SK-N-SH treated with all-trans-retinoic acid at 6 μM for 48 hours (cell line): ENCODE data around the gene HOPX.

ENCODE experiments used
- ATAC-seq: fragments of 200-7000 bp; cut with Tn5 transposase; 3 replicates; pipeline ENCODE4 v1.9.1; 2020; ENCODE audit warnings: mild to moderate bottlenecking, moderate library complexity
- ARNTL ChIP-seq: fragments of 450-650 bp; formaldehyde crosslinking; IDR thresholded peaks from 2 replicates; pipeline ENCODE4 v1.5.0; 2020; ENCODE audit warnings: low read depth, mild to moderate bottlenecking, moderate library complexity, borderline replicate concordance
- BACH2 ChIP-seq: fragments of 250-450 bp; sonication (Bioruptor Pico); IDR thresholded peaks from 2 replicates; pipeline ENCODE4 v1.9.0; 2021; ENCODE audit warnings: mild to moderate bottlenecking, borderline replicate concordance
- CSDC2 ChIP-seq: fragments of 250-450 bp; sonication (Bioruptor Pico); IDR thresholded peaks from 2 replicates; pipeline ENCODE4 v1.5.0; 2020; ENCODE audit warnings: mild to moderate bottlenecking, moderate library complexity
- ESRRG ChIP-seq: fragments of 250-450 bp; sonication (Bioruptor Pico); IDR thresholded peaks from 2 replicates; pipeline ENCODE4 v1.6.1; 2021; ENCODE audit warnings: mild to moderate bottlenecking
- GLIS3 ChIP-seq: fragments of 250-450 bp; sonication (Bioruptor Pico); IDR thresholded peaks from 2 replicates; pipeline ENCODE4 v1.5.0; 2020; ENCODE audit warnings: mild to moderate bottlenecking, moderate library complexity
- ISL1 ChIP-seq: fragments of 250-450 bp; sonication (Bioruptor Pico); IDR thresholded peaks from 2 replicates; pipeline ENCODE4 v2.1.2; 2022; ENCODE audit warnings: mild to moderate bottlenecking, moderate library complexity
- OSR1 ChIP-seq: fragments of 250-450 bp; sonication (Bioruptor Pico); IDR thresholded peaks from 2 replicates; pipeline ENCODE4 v1.8.0; 2022; ENCODE audit warnings: moderate library complexity, mild to moderate bottlenecking, inconsistent platforms
- PPARA ChIP-seq: fragments of 250-450 bp; sonication (Bioruptor Pico); IDR thresholded peaks from 2 replicates; pipeline ENCODE4 v1.5.0; 2020; ENCODE audit warnings: mild to moderate bottlenecking, borderline replicate concordance
- RARB ChIP-seq: fragments of 250-450 bp; sonication (Bioruptor Pico); IDR thresholded peaks from 2 replicates; pipeline ENCODE4 v1.8.0; 2021; ENCODE audit warnings: mild to moderate bottlenecking, moderate library complexity
- SNAI2 ChIP-seq: fragments of 250-450 bp; sonication (Bioruptor Pico); IDR thresholded peaks from 2 replicates; pipeline ENCODE4 v1.5.0; 2020; ENCODE audit warnings: mild to moderate bottlenecking, moderate library complexity
- TCF4 ChIP-seq: fragments of 250-450 bp; sonication (Bioruptor Pico); IDR thresholded peaks from 2 replicates; pipeline ENCODE4 v1.8.0; 2021; ENCODE audit warnings: mild to moderate bottlenecking, moderate library complexity, borderline replicate concordance
- TOX ChIP-seq: fragments of 250-450 bp; sonication (Bioruptor Pico); IDR thresholded peaks from 2 replicates; pipeline ENCODE4 v1.8.0; 2021; ENCODE audit warnings: mild to moderate bottlenecking, moderate library complexity, borderline replicate concordance
- ZC3H10 ChIP-seq: fragments of 250-450 bp; sonication (Bioruptor Pico); IDR thresholded peaks from 2 replicates; pipeline ENCODE4 v1.5.1; 2021; ENCODE audit warnings: mild to moderate bottlenecking, moderate library complexity
- ZFP3 ChIP-seq: fragments of 250-450 bp; sonication (Bioruptor Pico); IDR thresholded peaks from 2 replicates; pipeline ENCODE4 v1.5.0; 2020; ENCODE audit warnings: mild to moderate bottlenecking, moderate library complexity
- ZFP30 ChIP-seq: fragments of 450-650 bp; formaldehyde crosslinking; IDR thresholded peaks from 2 replicates; pipeline ENCODE4 v1.5.0; 2022; ENCODE audit warnings: mild to moderate bottlenecking, moderate library complexity
- ZNF565 ChIP-seq: fragments of 450-650 bp; formaldehyde crosslinking; conservative IDR thresholded peaks from 2 replicates; pipeline ENCODE4 v1.5.0; 2020; ENCODE audit warnings: low read depth, mild to moderate bottlenecking, moderate library complexity
- ZNF70 ChIP-seq: fragments of 450-650 bp; formaldehyde crosslinking; IDR thresholded peaks from 2 replicates; pipeline ENCODE4 v1.5.0; 2020; ENCODE audit warnings: mild to moderate bottlenecking, moderate library complexity
- ZNF8 ChIP-seq: fragments of 450-650 bp; formaldehyde crosslinking; IDR thresholded peaks from 2 replicates; pipeline ENCODE4 v1.5.0; 2020; ENCODE audit warnings: mild to moderate bottlenecking, moderate library complexity
- TF ChIP-seq, protein P1 (sequence below): fragments of 250-450 bp; sonication (Bioruptor Pico); IDR thresholded peaks from 2 replicates; pipeline ENCODE4 v1.5.1; 2020; ENCODE audit warnings: low read depth, mild to moderate bottlenecking, moderate library complexity
- TF ChIP-seq, protein P2 (sequence below): fragments of 250-450 bp; sonication (Bioruptor Pico); IDR thresholded peaks from 2 replicates; pipeline ENCODE4 v1.5.1; 2021; ENCODE audit warnings: mild to moderate bottlenecking, moderate library complexity
- TF ChIP-seq, protein P3 (sequence below): fragments of 250-450 bp; sonication (Bioruptor Pico); IDR thresholded peaks from 2 replicates; pipeline ENCODE4 v1.5.0; 2020; ENCODE audit warnings: mild to moderate bottlenecking, moderate library complexity
- TF ChIP-seq, protein P4 (sequence below): fragments of 250-450 bp; sonication (Bioruptor Pico); IDR thresholded peaks from 2 replicates; pipeline ENCODE4 v1.8.0; 2020; ENCODE audit warnings: mild to moderate bottlenecking, moderate library complexity, borderline replicate concordance

Gene HOPX

DNA sequence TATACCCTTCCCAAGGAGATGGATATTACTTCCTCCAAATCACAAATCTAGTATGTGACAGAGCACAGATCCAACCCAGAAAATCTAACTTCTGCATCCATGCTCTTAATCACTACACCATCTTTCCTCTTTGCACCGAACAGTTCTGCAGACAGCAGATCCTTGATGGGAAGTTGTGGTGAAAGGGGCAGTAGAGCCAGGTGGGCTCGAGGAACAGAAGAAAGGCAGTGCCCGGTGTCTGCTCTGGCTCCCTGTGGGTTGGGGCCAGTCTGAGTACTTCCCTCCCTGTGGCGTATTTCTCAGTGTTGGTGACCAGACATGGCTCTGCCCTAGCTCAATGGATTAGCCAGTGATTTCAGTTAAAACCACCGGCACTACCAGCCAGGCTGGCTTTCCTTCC lies 15.3 kb downstream of the HOPX start:
- ATAC-seq = no peak
- TF ChIP-seq ZFP3 (CRISPR knock-in tag) = no peak
- TF ChIP-seq, protein P1, sequence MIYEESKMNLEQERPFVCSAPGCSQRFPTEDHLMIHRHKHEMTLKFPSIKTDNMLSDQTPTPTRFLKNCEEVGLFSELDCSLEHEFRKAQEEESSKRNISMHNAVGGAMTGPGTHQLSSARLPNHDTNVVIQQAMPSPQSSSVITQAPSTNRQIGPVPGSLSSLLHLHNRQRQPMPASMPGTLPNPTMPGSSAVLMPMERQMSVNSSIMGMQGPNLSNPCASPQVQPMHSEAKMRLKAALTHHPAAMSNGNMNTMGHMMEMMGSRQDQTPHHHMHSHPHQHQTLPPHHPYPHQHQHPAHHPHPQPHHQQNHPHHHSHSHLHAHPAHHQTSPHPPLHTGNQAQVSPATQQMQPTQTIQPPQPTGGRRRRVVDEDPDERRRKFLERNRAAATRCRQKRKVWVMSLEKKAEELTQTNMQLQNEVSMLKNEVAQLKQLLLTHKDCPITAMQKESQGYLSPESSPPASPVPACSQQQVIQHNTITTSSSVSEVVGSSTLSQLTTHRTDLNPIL (CRISPR knock-in tag) = no peak
- TF ChIP-seq ISL1 (CRISPR knock-in tag) = no peak
- TF ChIP-seq ESRRG = no peak
- no peak for TF ChIP-seq CSDC2 (CRISPR knock-in tag)

DNA sequence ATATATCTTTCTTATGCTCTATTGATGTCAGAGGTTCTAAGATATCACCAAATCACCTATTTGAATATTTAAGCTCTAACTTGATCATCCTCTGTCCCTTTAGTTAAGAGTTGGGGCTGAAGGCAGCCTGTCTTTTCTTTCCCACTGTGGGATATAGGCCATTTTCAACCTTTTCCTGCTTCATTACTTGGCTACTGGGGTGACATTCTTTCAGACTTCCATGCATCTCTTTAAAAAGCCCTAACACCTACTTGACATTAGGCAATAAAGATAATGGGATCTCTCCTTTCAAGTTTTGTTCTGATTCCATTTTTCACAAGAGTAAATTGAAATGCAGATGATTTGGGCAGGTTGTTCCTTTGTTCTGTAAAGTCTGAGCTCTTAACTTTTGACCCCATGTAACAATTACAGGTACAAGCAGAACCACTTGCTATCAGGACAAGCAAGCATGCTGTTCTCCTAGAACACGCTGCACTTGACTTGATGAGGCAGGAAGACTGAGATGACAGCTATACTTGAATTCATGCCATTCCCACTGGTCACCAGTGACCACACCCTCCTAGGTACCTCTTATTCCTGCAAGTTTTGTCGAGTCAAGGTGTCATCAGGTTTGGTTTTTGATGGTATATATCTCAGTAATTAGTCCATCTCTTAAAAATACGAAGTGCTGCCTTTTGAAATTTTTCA lies 18.2 kb downstream of the HOPX start:
- TF ChIP-seq ZNF70 (CRISPR knock-in tag) = no peak
- TF ChIP-seq TOX (CRISPR knock-in tag) = no peak
- no peak for TF ChIP-seq ARNTL (CRISPR knock-in tag)
- TF ChIP-seq SNAI2 (CRISPR knock-in tag) = no peak
- no peak for TF ChIP-seq GLIS3
- no peak for TF ChIP-seq ZC3H10 (CRISPR knock-in tag)
- no peak for TF ChIP-seq TCF4 (CRISPR knock-in tag)
- TF ChIP-seq, protein P2, sequence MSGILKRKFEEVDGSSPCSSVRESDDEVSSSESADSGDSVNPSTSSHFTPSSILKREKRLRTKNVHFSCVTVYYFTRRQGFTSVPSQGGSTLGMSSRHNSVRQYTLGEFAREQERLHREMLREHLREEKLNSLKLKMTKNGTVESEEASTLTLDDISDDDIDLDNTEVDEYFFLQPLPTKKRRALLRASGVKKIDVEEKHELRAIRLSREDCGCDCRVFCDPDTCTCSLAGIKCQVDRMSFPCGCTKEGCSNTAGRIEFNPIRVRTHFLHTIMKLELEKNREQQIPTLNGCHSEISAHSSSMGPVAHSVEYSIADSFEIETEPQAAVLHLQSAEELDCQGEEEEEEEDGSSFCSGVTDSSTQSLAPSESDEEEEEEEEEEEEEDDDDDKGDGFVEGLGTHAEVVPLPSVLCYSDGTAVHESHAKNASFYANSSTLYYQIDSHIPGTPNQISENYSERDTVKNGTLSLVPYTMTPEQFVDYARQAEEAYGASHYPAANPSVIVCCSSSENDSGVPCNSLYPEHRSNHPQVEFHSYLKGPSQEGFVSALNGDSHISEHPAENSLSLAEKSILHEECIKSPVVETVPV (CRISPR knock-in tag) = no peak
- TF ChIP-seq, protein P1 (CRISPR knock-in tag) = no peak
- no peak for TF ChIP-seq OSR1
- no peak for TF ChIP-seq BACH2 (CRISPR knock-in tag)
- no peak for TF ChIP-seq ZFP3 (CRISPR knock-in tag)
- ATAC-seq = no peak

DNA sequence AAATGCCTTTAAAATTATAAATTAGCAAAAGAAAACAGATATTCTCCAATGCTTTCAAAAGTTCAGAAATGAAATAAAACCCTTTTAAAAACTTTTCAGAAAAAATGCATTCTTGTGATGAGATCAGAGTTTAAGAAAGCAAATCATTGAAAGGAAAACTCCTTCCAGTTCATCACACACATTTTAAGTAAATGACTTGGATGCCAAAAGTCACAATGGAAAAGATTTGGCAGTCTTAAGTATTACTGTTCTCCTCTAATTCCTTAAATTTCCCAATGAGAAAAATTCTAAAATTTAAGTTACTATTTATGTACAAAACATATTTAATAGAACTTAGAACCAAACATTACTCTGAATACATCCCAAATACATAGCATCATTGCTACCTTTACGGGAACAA lies 21.1 kb downstream of the HOPX start:
- no peak for ATAC-seq
- no peak for TF ChIP-seq RARB (CRISPR knock-in tag)
- TF ChIP-seq ZC3H10 (CRISPR knock-in tag) = no peak
- no peak for TF ChIP-seq PPARA (CRISPR knock-in tag)
- TF ChIP-seq OSR1 = no peak
- no peak for TF ChIP-seq ZNF70 (CRISPR knock-in tag)
- TF ChIP-seq, protein P3, sequence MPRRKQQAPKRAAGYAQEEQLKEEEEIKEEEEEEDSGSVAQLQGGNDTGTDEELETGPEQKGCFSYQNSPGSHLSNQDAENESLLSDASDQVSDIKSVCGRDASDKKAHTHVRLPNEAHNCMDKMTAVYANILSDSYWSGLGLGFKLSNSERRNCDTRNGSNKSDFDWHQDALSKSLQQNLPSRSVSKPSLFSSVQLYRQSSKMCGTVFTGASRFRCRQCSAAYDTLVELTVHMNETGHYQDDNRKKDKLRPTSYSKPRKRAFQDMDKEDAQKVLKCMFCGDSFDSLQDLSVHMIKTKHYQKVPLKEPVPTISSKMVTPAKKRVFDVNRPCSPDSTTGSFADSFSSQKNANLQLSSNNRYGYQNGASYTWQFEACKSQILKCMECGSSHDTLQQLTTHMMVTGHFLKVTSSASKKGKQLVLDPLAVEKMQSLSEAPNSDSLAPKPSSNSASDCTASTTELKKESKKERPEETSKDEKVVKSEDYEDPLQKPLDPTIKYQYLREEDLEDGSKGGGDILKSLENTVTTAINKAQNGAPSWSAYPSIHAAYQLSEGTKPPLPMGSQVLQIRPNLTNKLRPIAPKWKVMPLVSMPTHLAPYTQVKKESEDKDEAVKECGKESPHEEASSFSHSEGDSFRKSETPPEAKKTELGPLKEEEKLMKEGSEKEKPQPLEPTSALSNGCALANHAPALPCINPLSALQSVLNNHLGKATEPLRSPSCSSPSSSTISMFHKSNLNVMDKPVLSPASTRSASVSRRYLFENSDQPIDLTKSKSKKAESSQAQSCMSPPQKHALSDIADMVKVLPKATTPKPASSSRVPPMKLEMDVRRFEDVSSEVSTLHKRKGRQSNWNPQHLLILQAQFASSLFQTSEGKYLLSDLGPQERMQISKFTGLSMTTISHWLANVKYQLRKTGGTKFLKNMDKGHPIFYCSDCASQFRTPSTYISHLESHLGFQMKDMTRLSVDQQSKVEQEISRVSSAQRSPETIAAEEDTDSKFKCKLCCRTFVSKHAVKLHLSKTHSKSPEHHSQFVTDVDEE (CRISPR knock-in tag) = no peak
- TF ChIP-seq, protein P4, sequence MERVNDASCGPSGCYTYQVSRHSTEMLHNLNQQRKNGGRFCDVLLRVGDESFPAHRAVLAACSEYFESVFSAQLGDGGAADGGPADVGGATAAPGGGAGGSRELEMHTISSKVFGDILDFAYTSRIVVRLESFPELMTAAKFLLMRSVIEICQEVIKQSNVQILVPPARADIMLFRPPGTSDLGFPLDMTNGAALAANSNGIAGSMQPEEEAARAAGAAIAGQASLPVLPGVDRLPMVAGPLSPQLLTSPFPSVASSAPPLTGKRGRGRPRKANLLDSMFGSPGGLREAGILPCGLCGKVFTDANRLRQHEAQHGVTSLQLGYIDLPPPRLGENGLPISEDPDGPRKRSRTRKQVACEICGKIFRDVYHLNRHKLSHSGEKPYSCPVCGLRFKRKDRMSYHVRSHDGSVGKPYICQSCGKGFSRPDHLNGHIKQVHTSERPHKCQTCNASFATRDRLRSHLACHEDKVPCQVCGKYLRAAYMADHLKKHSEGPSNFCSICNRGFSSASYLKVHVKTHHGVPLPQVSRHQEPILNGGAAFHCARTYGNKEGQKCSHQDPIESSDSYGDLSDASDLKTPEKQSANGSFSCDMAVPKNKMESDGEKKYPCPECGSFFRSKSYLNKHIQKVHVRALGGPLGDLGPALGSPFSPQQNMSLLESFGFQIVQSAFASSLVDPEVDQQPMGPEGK (CRISPR knock-in tag) = no peak
- no peak for TF ChIP-seq ZFP30 (CRISPR knock-in tag)
- no peak for TF ChIP-seq ZNF8 (CRISPR knock-in tag)
- no peak for TF ChIP-seq SNAI2 (CRISPR knock-in tag)
- TF ChIP-seq GLIS3 = no peak
- TF ChIP-seq ARNTL (CRISPR knock-in tag) = no peak
- TF ChIP-seq, protein P1 (CRISPR knock-in tag) = no peak
- no peak for TF ChIP-seq ESRRG
- TF ChIP-seq BACH2 (CRISPR knock-in tag) = no peak
- no peak for TF ChIP-seq ZNF565 (CRISPR knock-in tag)
- no peak for TF ChIP-seq TCF4 (CRISPR knock-in tag)
